Stimulated activated CD8-positive, alpha-beta memory T cell treated with anti-CD3 and anti-CD28 coated beads, Interleukin-7, amount 100 ng/mL, for 4 hours (primary cell): Measurements from ENCODE around the gene TEX44.
"Not testable (repeated sequence)": the region's sequence is repeated elsewhere in the genome, so short reads cannot be mapped to it uniquely, and the experiment has no call there.

Source experiments
- DNase-seq, 2 donors: peaks; one replicate each; pipeline ENCODE4 v3.0.0-alpha.2; 2020; ENCODE audit warnings: low read depth in 2 of 2

Gene TEX44

GRCh38 chr2:231571661-231572191 lies 20.9 kb upstream of the TEX44 start:
- DNase-seq, result no peak

GRCh38 chr2:231573096-231573495 lies 19.6 kb upstream of the TEX44 start:
- DNase-seq, result no peak

DNA sequence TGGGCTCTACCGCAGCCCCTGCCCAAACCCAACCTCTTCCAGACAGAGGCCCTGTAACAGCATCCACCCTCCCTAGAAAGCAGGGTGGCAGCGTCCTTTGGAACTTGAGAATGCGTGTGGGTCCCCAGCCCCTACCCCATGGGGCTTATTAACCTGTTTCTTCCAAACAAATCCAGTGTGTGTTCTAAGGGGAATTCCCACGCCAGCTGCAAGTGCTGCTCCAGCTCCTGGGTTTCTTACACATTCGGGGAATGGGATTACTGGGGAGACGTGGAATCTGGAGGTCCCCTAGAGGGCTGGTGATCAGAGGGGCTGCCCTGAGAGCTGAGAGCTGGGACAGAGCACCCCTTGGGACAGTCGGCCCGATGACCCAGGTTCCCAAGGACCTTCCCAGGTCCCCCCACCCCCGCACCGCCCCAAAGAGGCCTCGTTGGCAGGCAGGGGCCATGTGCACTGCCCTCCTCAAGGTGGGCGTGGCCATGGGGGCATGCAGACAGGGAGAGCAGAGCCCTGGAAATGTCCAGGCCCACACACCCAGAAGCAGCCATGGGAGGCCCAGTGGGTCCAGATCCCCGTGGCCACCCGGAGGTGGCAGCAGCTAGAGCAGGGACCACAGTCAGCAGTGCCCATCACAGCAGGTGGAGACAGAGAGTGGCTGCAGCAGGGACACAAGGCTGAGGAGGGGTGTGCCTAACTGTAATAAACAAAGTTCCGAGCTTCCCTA lies 18.8 kb upstream of the TEX44 start:
- DNase-seq, result no peak

DNA sequence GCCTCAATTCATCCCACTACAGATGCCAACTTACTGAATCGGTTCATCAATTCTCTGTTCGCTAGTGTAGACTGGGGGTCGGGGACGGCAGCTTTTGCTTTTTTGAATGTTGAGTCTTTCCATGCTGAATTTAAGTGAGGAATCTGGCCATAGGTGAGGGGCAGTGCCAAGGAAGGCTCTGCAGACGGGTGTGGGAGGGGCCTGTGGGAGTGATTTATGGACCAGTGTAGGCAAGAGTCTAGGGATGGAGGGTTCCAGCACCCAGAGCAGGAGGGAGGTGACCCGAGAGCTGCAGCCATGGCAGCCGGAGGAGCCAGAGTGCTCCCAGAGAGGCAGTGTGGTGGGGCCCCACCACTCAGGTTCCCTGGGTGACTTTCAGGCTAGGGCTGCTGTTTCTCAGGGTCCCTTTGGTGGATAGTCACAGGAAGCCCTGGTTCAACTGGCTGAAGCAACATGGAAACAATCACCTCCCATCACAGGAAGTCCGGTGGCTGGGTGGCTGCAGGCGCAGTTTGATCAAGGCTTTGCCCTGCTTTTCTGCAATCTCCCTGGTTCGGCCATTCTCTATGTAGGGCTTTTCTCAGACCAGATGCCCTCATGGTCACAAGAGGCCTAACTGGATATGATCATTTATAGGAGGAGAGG lies 16.9 kb upstream of the TEX44 start:
- DNase-seq, result no peak

DNA sequence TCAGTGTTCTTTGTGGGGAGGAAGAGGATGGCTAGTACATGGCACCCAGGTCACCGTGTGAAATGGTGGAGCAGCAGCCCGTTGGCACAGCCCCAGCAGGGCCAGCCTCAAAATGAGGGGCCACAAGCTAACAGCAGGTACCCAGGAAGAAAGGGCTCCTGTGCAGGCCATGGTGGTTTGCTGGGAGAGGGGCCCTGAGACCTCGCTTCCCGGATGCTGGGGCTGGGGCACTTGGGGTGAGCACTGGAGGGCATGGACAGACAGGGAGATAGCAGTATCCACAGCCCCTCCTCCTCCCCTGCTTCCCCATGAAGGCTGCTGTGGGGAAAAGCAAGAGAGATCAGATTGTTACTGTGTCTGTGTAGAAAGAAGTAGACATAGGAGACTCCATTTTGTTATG lies 16.2 kb upstream of the TEX44 start:
- no peak for DNase-seq

DNA sequence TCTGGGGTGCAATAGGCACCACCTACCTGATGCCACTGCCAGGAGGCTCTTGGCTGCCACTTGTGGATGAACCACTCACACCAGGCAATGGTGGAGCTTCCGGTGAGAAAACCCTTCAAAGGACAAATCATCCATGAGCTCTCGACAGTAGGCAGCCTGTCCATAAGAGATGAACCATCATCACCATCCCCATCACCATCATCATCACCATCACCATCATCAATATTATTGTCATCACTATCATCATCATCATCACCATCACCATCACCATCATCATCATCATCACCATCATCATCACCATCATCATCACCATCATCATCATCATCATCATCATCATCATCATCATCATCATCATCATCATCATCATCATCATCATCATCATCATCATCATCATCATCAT lies 14.0 kb upstream of the TEX44 start:
- DNase-seq, result not testable (repeated sequence)

DNA sequence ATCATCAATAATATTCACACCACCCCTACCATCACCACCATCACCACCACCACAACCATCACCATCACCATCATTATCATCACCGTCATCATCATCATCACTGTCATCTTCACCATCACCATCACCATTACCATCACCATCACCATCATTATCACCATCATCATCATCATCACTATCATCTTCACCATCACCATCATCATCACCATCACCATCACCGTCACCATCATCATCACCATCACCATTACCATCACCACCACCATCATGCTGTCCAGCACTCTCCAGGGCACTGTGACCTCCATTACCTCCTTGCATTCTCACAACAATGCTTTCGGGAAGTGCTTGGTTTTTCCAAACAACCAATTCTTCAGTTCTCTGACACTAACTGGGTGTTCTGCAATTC lies 13.1 kb upstream of the TEX44 start:
- DNase-seq, result no peak

GRCh38 chr2:231581328-231581727 lies 11.3 kb upstream of the TEX44 start:
- DNase-seq, result no peak

GRCh38 chr2:231583982-231584381 lies 8.7 kb upstream of the TEX44 start:
- DNase-seq, result no peak

- not testable (repeated sequence) for DNase-seq
Observed at GRCh38 chr2:231587744-231588143, 4.9 kb upstream of the TEX44 start.

- no peak for DNase-seq
Observed at GRCh38 chr2:231589656-231590055, 3.0 kb upstream of the TEX44 start.

GRCh38 chr2:231590614-231591013 lies 2.0 kb upstream of the TEX44 start:
- no peak for DNase-seq

- DNase-seq, result no peak
Observed at GRCh38 chr2:231593666-231594065, 1.0 kb downstream of the TEX44 start.

- no peak for DNase-seq
Observed at GRCh38 chr2:231597014-231597611, 4.4 kb downstream of the TEX44 start.

DNA sequence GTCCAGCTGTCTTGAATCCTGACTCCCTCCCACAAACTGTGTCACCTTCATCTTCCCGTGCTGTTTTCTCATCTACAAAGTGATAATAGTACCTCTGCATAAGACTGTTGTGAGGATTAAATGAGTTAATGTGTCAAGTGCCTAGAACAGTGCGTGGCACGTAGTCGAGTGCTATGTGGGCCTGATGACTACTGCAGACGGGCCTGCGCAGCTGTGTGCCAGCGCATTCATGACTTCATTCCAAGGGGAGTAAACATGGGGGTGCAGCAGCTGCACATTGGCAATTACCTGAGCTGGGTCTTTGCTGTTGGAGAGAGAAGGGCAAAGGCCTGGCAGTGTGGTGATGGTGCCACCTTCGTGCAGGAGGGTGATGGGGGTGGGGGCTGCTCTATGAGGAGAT lies 5.0 kb downstream of the TEX44 start:
- DNase-seq, result no peak

DNA sequence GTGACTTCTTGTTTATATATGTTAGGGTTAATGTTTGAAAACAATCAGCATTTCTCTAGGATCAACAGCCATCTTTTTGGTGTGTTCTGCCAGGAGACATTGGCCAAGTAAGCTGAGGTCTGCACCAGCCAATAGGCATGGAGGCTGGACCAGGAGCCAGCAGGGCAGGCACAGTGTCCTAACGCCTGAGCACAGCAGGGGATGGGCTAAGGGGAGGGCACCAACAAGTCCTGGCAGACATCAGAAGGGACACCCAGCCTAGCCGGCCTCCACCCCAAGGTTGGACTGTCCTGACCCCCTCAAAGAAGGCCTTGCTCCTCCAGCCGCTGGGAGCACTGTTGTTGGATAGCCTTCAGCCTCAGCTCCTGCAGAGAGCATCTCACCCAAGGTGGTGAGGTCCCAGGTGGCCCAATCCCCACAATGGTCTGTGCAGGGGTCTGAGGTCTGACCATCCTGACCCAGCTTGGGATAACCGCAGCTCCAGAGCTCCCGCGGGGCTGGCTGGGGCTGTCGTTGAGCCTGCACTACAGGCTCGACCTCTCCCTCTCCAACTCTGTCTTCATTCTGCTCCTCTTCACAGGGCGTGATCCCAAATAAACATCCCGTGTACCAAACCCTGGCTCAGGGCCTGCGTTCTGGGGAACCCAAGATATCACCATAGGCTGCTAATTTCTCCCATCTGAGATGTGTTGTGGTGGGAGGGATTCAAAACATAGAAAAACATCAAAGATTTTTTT lies 8.1 kb downstream of the TEX44 start:
- no peak for DNase-seq

GRCh38 chr2:231601356-231602229 lies 8.9 kb downstream of the TEX44 start:
- peak; percentile 61 to 69 for DNase-seq

GRCh38 chr2:231602859-231603467 lies 10.3 kb downstream of the TEX44 start:
- DNase-seq, result no peak

GRCh38 chr2:231604101-231604684 lies 11.5 kb downstream of the TEX44 start:
- DNase-seq, result no peak
